ENCODE results near the gene TMEM109.

The TMEM109 gene

GRCh38 chr11:60878245-60879101 lies 35.5 kb upstream of the TMEM109 start:
- in situ Hi-C loops (cut with MboI; ENCODE audit: low sequenced_read_pairs), result no loop called here

DNA sequence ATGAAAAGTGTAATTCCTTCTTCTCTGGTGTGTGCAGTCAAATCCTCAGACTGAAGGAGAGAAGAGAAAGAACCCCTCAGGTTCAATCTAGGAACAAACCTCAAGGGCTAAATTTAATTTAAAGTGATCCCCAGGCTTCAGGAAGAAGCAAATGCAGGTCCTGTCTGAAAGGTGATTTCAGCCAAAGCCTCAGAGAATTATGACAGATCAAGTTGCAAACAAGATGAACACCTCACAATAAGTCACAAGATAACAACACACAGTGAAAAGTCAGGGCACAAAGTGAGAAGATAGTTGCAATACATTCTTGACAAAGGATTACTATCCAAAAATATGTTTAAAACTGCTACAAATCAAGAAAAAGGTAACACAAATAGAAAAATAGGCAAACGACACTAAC lies 34.9 kb upstream of the TMEM109 start:
- in situ Hi-C loops (cut with MboI; ENCODE audit: low sequenced_read_pairs), result no loop called here

- in situ Hi-C loops (cut with MboI; ENCODE audit: low sequenced_read_pairs), result no loop called here
Measured at GRCh38 chr11:60879971-60880588, 33.9 kb upstream of the TMEM109 start.

- in situ Hi-C loops (cut with MboI; ENCODE audit: low sequenced_read_pairs), result no loop called here
Measured at GRCh38 chr11:60880643-60881282, 33.2 kb upstream of the TMEM109 start.

- in situ Hi-C loops (cut with MboI; ENCODE audit: low sequenced_read_pairs), result no loop called here
Measured at GRCh38 chr11:60887556-60887955, 26.4 kb upstream of the TMEM109 start.

GRCh38 chr11:60889869-60890311 lies 24.1 kb upstream of the TMEM109 start:
- in situ Hi-C loops (cut with MboI; ENCODE audit: low sequenced_read_pairs), result no loop called here

DNA sequence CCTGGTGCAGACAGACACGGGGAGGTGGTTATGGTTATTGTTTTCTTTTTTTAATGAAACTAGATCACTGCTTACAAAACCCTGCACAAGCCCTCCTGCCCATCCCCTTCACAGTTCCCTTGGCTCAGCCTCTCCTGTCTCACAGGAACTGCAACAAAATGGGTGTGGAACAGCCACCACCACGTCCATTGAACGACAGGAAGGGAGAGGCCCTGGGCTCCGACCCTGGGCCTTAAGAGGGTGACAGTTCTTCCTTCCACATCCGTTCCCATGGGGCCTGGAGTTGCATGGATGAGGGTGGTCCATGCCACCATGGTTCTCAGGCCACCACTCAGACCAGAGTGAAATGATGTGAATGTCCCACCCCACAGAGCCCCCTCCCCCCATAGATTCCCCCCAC lies 23.3 kb upstream of the TMEM109 start:
- in situ Hi-C loops (cut with MboI; ENCODE audit: low sequenced_read_pairs), result no loop called here

GRCh38 chr11:60891103-60891741 lies 22.7 kb upstream of the TMEM109 start:
- in situ Hi-C loops (cut with MboI; ENCODE audit: low sequenced_read_pairs), result no loop called here

- in situ Hi-C loops (cut with MboI; ENCODE audit: low sequenced_read_pairs), result no loop called here
Measured at GRCh38 chr11:60895687-60896086, 18.3 kb upstream of the TMEM109 start.

- in situ Hi-C loops (cut with MboI; ENCODE audit: low sequenced_read_pairs), result no loop called here
Measured at GRCh38 chr11:60897496-60897895, 16.5 kb upstream of the TMEM109 start.

DNA sequence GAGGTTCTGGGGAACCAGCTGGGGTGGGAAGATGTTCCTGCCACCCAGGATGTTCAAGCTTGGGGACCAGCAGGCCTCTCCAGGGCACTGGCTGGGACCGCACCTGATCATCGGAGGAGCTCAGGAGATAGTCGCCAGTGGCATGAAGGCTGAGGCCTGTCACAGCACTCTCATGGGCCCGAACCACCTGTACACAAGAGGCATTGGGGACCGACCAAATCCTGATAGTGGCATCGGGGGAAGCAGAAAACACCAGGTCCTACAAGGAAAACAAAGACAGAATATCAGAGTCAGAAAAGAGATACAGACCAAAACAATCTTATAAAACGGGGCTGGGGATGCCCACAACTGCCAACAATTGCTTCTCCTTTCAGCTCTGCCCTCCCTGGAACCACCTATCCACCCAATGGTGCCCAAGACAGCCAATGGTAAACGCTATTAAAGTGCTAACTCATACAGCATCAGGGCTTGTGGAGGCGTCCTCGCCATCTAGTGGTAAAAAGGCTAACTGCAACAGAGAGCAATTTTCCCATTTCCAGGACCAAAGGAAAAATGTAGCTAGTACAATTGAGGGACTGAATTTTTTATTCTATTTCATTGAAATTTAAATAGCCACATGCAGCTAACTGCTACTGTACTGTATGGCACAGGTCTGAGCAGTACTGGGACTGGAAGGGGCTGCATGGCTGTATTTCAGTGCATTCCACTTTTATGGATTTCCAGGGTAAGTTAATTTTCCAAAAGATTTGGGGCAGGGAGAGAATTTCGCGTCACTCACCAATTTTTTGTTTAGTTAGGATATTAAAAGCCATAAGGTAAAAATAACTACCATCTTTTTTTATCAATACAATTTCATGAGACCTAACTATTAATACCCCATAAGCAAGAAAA lies 14.7 kb upstream of the TMEM109 start:
- in situ Hi-C loops (cut with MboI; ENCODE audit: low sequenced_read_pairs), result no loop called here

DNA sequence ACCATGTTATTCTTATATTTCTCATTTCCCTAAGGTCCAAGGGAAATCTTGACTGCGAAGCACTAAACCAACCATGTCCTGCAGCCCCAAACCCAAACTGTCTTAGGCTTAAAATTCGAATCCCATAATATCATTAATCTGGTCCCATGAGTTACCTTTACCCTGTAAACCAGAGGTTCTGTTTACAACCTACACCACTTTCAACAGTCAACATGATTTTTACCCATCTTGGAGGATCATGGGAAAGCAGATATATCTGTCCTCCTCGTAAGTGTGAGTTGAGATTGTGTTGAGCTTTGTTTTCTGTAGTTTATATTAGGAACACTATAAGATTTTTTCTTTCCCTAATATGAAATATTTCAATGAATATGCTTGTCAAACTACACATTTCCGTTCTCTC lies 14.0 kb upstream of the TMEM109 start:
- in situ Hi-C loops (cut with MboI; ENCODE audit: low sequenced_read_pairs), result no loop called here

DNA sequence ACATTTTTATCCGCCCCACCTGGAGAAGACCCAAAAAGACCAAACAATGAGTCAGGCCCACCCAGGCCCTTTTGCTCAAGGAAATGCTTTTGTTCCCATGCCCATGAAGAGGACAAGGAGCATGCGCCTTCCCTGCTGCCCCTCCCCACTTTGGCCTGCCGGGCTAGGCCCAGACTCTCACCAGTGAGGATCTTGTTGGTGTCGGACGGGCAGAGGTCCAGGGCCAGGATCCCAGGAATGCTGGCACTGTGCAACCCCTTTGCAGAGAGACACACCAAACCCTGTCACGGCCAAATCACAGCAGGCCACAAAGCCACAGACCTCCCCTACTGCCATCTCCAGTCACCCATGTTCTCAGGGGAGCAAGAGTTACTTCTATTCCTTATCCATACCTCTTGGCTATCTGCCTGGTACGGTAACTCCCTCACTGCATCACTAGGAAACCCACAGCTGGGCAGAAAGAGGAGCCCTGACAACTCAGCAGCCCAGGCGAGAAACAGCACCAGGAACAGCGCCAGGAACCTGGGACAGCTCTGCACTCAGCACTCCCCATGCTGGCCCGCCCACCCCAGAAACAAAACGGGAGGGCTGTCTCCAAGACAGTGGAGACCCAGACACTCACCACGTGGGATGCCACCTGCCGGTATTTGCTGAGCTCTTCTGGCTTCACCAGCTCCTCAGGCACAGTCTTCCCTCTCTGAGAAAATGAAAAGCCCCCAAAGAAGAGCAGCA lies 13.1 kb upstream of the TMEM109 start:
- in situ Hi-C loops (cut with MboI; ENCODE audit: low sequenced_read_pairs), result no loop called here

GRCh38 chr11:60902625-60903024 lies 11.3 kb upstream of the TMEM109 start:
- in situ Hi-C loops (cut with MboI; ENCODE audit: low sequenced_read_pairs), result no loop called here

GRCh38 chr11:60905047-60905446 lies 8.9 kb upstream of the TMEM109 start:
- in situ Hi-C loops (cut with MboI; ENCODE audit: low sequenced_read_pairs), result no loop called here

- in situ Hi-C loops (cut with MboI; ENCODE audit: low sequenced_read_pairs), result no loop called here
Measured at GRCh38 chr11:60905551-60906113, 8.3 kb upstream of the TMEM109 start.

DNA sequence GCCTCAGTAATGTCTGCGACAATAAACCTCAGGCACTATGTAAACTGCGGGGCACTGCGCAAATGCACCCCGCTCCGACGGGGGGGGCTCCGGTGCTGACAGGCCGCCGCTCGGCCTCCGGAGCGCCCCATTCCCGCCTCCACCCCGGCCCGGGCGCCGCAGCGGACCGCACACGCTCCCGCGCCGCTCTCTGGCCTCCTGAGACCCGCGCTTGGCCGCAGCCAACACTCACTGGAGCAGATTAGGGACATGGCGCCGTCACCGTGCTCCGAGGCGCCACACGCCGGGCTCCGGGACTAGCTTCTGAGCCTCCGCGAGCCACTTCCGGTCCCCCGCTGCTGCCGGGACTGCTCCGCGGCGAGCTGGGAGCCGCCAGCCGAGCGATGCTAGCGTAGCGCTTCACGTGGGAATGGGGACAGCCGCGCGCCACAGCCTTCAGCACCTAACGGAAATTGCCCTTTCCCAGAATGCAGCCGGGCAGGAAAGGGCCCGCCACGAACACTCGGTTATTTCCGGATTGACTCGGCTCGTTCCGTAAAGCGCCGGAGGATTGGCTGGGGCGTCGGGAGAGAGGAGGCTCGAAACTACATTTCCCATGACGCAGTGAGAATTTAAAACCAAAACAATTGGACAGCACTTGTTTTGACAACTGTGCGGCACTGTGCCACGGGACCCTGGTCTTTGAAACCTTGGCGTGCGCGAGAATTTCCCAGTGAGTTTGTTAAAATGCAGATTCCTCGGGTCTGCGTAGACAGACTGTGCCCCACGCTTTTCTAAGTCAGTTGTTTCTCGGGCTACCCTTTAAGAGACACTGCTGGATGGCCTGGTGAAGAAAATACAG lies 7.6 kb upstream of the TMEM109 start, which contains the start of gene PRPF19:
Gene PRPF19 (minus strand): TSS at position 454 of the 841 bp plus-strand sequence. CDS start 203 bp downstream, at position 251.
- in situ Hi-C loops (cut with MboI; ENCODE audit: low sequenced_read_pairs), result no loop called here

DNA sequence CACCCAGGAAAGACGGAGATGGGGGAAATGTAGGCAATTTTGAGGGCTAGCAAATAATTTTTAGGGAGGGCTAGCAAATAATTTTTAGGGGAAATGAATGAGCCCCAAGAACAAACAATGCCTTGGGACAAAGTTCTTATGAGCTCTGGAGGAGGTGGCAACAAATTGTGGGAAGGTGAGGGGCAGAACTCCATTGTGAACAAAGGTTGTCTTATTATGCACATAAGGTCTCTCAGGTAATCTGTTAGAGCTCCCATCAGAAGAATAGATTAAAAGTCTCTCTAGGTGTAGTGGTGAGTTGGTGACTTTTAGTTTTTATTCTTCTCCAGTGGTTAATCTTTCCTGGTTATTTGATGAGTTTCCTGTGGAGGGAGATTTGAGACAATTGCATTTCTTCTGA lies 5.2 kb upstream of the TMEM109 start:
- in situ Hi-C loops (cut with MboI; ENCODE audit: low sequenced_read_pairs), result no loop called here
